Smooth muscle cell (in vitro differentiated cells): Measurements from ENCODE around the gene SUPT20H. TPM values are rescaled to one million over a fixed set of nuclear protein-coding genes. Genes with fewer than 3 reads are reported as not detected.

ENCODE experiments used
- DNase-seq: peaks from one replicate; lab custom pipeline; 2025; ENCODE audit not compliant: unreplicated experiment; lab: John Stamatoyannopoulos, UW
- H2AFZ ChIP-seq: fragments of 200-600 bp; sonication (generic); 2 replicates; pipeline ENCODE4 v1.6.0; 2016; ENCODE audit warnings: antibody characterized with exemption, low read depth, mild to moderate bottlenecking
- H3F3A ChIP-seq: fragments of 200-600 bp; sonication (generic); 2 replicates; pipeline ENCODE4 v1.6.0; 2017; ENCODE audit warnings: antibody characterized with exemption, low read depth
- H3K27ac ChIP-seq: fragments of 200-600 bp; sonication (generic); 2 replicates; pipeline ENCODE4 v1.5.1; 2016; ENCODE audit warnings: low read depth, mild to moderate bottlenecking
- H3K27me3 ChIP-seq: fragments of 200-600 bp; sonication (generic); 2 replicates; pipeline ENCODE4 v1.6.1; 2016; ENCODE audit warnings: low read depth, mild to moderate bottlenecking
- H3K36me3 ChIP-seq: fragments of 200-600 bp; sonication (generic); 2 replicates; pipeline ENCODE4 v1.5.1; 2016; ENCODE audit warnings: low read depth
- H3K4me1 ChIP-seq: fragments of 200-600 bp; sonication (generic); 2 replicates; pipeline ENCODE4 v1.5.1; 2016; ENCODE audit warnings: low read depth
- H3K4me2 ChIP-seq: fragments of 200-600 bp; sonication (generic); 2 replicates; pipeline ENCODE4 v1.6.0; 2016; ENCODE audit warnings: mild to moderate bottlenecking
- H3K4me3 ChIP-seq: fragments of 200-600 bp; sonication (generic); 2 replicates; pipeline ENCODE4 v1.5.1; 2016; ENCODE audit warnings: mild to moderate bottlenecking
- H3K79me2 ChIP-seq: fragments of 200-600 bp; sonication (generic); 2 replicates; pipeline ENCODE4 v1.6.0; 2016; ENCODE audit warnings: low read depth, mild to moderate bottlenecking
- H3K9ac ChIP-seq: fragments of 200-600 bp; sonication (generic); 2 replicates; pipeline ENCODE4 v1.6.0; 2016; ENCODE audit warnings: low read depth
- H3K9me3 ChIP-seq: fragments of 200-600 bp; sonication (generic); replicated peaks from 2 replicates; pipeline ENCODE4 v1.5.1; 2016; ENCODE audit warnings: low read depth
- H4K20me1 ChIP-seq: fragments of 200-600 bp; sonication (generic); 2 replicates; pipeline ENCODE4 v1.6.0; 2016; ENCODE audit warnings: low read depth
- CTCF ChIP-seq: fragments of 200-600 bp; sonication (generic); IDR thresholded peaks from 2 replicates; pipeline ENCODE4 v1.5.1; 2017; ENCODE audit warnings: borderline replicate concordance, mild to moderate bottlenecking, antibody characterized with exemption; ENCODE audit not compliant: insufficient read depth, poor library complexity, severe bottlenecking
- WGBS: methylation state at CpG from one replicate; pipeline ENCODE4 v1.1.7; 2016; ENCODE audit warnings: low lambda C conversion rate; 5-methylcytosine and 5-hydroxymethylcytosine counted together
- polyA plus RNA-seq: library from polyadenylated mRNA; unstranded; fragments of >200 nt; fragmentation: Nextera tagmentation; extraction: Ambion mirVana; gene quantifications from 2 replicates; pipeline ENCODE4 v1.2.1, GENCODE V29; 2016
- total RNA-seq: library from RNA; depleted of rRNA; stranded (reverse); fragments of >200 nt; gene quantifications from 2 replicates; pipeline ENCODE4 v1.2.3, GENCODE V29; 2014

Gene SUPT20H
- total and polyA plus RNA-seq, 2 experiments from 2014 or later: 46.9 to 116 TPM

GRCh38 chr13:37101201-37101600 is 41.7 kb upstream of the SUPT20H start:
- no peak for TF ChIP-seq CTCF
- H3K79me2 ChIP-seq: no peaks in the 10 kb centered on the region
- no peak overlapping the region for H2AFZ ChIP-seq
- no peaks in the 10 kb centered on the region for H3K4me1 ChIP-seq
- H3F3A ChIP-seq: no peaks in the 10 kb centered on the region
- H3K9ac ChIP-seq: no peak overlapping the region
- no peaks in the 10 kb centered on the region for H3K27me3 ChIP-seq
- no peak overlapping the region for H3K4me2 ChIP-seq
- H3K4me3 ChIP-seq: no peak overlapping the region
- no peak for DNase-seq
- 54% methylated on average over 1 of the region's 1 CpG for WGBS
- H3K27ac ChIP-seq: no peak overlapping the region
- no peaks in the 10 kb centered on the region for H4K20me1 ChIP-seq
- H3K9me3 ChIP-seq: no peaks in the 10 kb centered on the region
- no peaks in the 10 kb centered on the region for H3K36me3 ChIP-seq

- Histone ChIP-seq H3K4me3 (no peak overlapping the region), H2AFZ (no peak overlapping the region), H3K27me3 (no peaks in the 10 kb centered on the region), H3K9me3 (no peaks in the 10 kb centered on the region), H3K4me1 (no peaks in the 10 kb centered on the region), H3K4me2 (no peak overlapping the region), H3K27ac (no peak overlapping the region), H3K9ac (no peak overlapping the region), H4K20me1 (no peaks in the 10 kb centered on the region), H3K36me3 (no peaks in the 10 kb centered on the region), H3F3A (no peaks in the 10 kb centered on the region), H3K79me2 (no peaks in the 10 kb centered on the region)
- no peak for TF ChIP-seq CTCF
- no peak for DNase-seq
These were observed 41.2 kb upstream of the SUPT20H start for GRCh38 chr13:37100731-37101130.

- no peaks in the 10 kb centered on the region for H3K79me2 ChIP-seq
- no peak overlapping the region for H3K27ac ChIP-seq
- DNase-seq: no peak
- WGBS: 58% methylated on average over 4 of the region's 4 CpGs
- H3K4me3 ChIP-seq: no peak overlapping the region
- H3F3A ChIP-seq: no peaks in the 10 kb centered on the region
- H4K20me1 ChIP-seq: no peaks in the 10 kb centered on the region
- no peaks in the 10 kb centered on the region for H3K4me1 ChIP-seq
- no peak for TF ChIP-seq CTCF
- no peak overlapping the region for H3K9ac ChIP-seq
- H3K36me3 ChIP-seq: no peaks in the 10 kb centered on the region
- no peaks in the 10 kb centered on the region for H3K27me3 ChIP-seq
- H3K9me3 ChIP-seq: no peaks in the 10 kb centered on the region
- no peak overlapping the region for H2AFZ ChIP-seq
- no peak overlapping the region for H3K4me2 ChIP-seq
These were observed 37.6 kb upstream of the SUPT20H start for GRCh38 chr13:37097076-37097475.

- Histone ChIP-seq H3K9ac (no peak overlapping the region), H3K27me3 (no peaks in the 10 kb centered on the region), H3F3A (no peaks in the 10 kb centered on the region), H3K9me3 (no peaks in the 10 kb centered on the region), H3K27ac (no peak overlapping the region), H3K4me2 (no peak overlapping the region), H3K36me3 (no peaks in the 10 kb centered on the region), H4K20me1 (no peaks in the 10 kb centered on the region), H3K79me2 (no peaks in the 10 kb centered on the region), H3K4me3 (no peak overlapping the region), H2AFZ (no peak overlapping the region), H3K4me1 (no peaks in the 10 kb centered on the region)
- DNase-seq: no peak
- WGBS: 97% methylated on average over 4 of the region's 4 CpGs
- no peak for TF ChIP-seq CTCF
These were observed 35.4 kb upstream of the SUPT20H start for GRCh38 chr13:37094840-37095239.
